ENCODE data around the gene ERI3.

DNA sequence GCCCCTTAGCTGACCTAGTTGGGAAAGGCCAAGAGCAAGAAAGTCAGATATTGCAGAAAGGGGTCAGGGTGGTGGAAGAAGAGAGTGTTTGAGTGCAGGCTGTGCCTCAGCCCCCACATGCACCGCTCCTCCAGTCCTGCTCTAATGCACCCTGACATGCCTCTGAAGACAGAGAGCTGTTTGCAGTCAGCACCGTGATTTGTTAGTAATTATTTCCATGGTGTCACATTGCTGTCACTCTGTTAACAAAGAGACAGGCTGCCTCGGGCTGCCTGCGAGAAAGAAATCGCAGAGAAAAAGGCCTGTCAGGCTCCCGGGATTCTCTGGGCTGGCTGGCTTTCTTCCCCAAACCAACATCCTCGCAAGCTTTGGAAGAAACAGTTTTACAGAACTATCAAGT lies 58.3 kb downstream of the ERI3 start:
- TF ChIP-seq, protein P1, sequence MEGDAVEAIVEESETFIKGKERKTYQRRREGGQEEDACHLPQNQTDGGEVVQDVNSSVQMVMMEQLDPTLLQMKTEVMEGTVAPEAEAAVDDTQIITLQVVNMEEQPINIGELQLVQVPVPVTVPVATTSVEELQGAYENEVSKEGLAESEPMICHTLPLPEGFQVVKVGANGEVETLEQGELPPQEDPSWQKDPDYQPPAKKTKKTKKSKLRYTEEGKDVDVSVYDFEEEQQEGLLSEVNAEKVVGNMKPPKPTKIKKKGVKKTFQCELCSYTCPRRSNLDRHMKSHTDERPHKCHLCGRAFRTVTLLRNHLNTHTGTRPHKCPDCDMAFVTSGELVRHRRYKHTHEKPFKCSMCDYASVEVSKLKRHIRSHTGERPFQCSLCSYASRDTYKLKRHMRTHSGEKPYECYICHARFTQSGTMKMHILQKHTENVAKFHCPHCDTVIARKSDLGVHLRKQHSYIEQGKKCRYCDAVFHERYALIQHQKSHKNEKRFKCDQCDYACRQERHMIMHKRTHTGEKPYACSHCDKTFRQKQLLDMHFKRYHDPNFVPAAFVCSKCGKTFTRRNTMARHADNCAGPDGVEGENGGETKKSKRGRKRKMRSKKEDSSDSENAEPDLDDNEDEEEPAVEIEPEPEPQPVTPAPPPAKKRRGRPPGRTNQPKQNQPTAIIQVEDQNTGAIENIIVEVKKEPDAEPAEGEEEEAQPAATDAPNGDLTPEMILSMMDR (IDR thresholded peaks at IDR 0.05; ENCODE audit: poor library complexity): no peak
- no peak for TF ChIP-seq EZH2 (IDR thresholded peaks at IDR 0.05; ENCODE audit: borderline replicate concordance)
